GM19193 (cell line): ENCODE data around the gene HSP90AB1.

ENCODE experiments used
- POLR2A ChIP-seq: IDR thresholded peaks from 4 replicates; pipeline ENCODE4 v1.6.1; 2011; ENCODE audit not compliant: insufficient read depth, insufficient read length; ENCODE audit errors: extremely low read depth

HSP90AB1 gene

DNA sequence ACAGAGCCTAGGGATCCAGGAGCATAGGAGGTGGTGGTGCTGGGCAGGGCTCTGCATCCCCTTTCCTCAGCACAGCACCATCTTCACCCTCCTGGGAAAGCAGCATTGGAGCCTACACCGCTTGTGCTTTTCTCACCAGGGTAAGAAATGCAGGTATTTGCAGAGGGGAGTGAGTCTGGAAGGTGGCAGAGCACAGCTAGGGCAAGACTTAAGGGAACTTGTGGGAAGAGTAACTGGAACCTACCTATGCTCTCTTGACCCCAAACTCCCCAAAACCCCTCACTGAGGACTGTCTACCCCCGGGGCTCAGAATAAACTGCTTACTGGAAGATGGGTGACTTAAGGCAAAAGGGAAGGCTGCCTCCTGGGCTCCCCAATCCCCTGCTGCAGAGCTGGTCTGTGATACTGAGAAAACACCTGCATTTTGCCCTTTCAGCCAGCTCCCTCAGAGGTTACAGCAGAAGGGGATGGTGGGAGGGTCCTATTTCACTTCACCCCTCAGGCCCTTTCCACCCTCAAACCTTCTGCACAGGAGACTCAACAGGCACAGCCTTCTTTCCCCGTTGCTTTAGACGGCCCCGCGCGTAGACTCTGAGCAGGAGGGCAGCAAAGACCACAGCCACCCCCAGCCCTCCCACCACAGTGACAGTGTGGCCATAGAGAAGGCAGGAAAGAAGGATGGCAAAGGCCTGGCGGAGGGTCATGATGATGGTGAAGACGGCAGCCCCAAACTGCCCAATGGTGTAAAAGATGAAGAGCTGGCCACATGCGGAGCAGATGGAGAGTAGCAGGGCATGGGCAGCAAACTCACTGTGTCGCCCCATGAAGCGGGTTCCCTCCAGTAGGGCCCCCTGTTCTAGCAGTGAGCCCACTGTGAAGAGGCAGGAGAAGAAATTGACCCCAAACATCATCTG is 7.5 kb downstream of the HSP90AB1 start:
- no peak for TF ChIP-seq POLR2A

GRCh38 chr6:44255105-44255808 is 8.4 kb downstream of the HSP90AB1 start:
- peak; percentile 65 for TF ChIP-seq POLR2A

- no peak for TF ChIP-seq POLR2A
These were observed 9.2 kb downstream of the HSP90AB1 start for GRCh38 chr6:44255871-44256774.

DNA sequence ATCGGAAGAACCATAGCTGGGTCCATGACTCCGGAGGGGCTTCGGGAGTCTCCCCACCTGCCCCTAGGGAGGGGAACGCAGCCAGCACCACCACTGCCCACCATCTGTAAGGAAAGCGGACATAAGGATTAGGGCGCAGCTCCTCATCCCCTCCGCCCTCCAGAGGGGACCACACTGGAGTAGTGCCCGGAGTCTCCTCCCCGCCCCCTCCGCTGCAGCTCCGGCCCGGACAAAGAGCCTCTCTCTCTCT is 9.8 kb downstream of the HSP90AB1 start:
- TF ChIP-seq POLR2A: no peak

DNA sequence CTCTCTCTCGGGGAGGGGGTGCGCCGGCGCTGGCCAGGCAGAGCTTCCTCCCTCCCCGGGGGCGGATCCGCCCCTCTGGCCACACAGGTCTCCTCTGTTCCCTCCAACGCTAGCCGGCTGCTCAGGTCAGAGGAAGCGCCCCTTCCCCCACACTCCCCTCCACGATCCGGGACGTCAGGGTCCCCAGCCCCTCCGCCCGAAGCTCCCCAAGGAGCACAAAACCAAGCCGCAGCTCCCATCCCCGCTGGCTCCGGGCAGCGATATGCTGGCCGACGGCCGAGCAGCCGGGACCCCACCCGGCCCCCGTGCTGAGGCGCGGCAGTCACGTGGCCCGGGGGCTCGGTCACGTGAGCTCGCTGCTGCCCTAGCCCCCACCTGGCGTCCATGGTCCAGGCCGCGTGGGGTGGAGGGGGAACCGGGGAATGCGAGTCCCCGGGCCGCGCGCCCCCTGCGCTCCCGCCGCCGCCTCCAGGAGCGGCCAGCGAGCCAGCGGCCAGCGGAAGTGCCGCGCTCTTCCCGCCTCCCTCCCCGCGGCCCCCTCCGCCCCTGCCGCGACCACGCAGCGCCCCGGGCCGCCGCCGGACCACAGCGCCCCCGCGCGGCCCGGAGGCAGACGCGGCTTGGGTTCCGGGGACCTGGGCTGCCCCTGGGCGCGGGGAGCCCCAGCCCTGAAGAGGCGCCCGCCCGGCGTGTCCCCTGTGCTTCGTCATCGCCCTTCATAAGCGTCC is 10.3 kb downstream of the HSP90AB1 start, which contains the start of gene SLC35B2:
TSS of gene SLC35B2 (minus strand) at position 504 of the 728 bp plus-strand sequence. CDS start at position 386, 118 bp downstream.
- peak; percentile 74 for TF ChIP-seq POLR2A

DNA sequence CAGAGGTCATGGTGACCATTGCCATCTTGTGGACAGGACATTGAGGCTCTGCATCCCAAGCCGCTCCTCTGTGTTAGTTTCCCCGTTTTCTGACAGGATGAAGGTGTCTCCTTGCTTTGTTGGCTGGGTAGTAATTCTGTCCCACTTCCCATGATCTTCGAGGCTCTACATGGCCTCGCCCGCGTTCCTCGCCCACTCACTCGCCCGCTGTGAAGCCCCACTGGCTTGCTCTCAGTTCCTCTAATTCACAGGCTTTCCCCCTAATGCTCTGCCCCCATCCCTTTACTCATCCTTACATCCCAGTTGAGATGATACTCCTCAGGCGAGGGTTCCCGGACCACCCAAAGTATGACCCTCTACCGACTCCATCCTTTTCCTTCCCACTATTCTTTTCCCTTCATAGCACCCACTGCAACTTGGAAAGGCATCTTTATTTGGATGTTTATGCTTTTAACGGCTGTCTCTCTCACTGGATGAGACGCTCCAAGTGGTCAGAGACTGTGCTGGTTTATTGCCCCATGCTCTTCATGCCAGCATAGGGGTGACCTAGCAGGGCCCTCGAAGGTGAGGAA is 10.9 kb downstream of the HSP90AB1 start:
- no peak for TF ChIP-seq POLR2A

DNA sequence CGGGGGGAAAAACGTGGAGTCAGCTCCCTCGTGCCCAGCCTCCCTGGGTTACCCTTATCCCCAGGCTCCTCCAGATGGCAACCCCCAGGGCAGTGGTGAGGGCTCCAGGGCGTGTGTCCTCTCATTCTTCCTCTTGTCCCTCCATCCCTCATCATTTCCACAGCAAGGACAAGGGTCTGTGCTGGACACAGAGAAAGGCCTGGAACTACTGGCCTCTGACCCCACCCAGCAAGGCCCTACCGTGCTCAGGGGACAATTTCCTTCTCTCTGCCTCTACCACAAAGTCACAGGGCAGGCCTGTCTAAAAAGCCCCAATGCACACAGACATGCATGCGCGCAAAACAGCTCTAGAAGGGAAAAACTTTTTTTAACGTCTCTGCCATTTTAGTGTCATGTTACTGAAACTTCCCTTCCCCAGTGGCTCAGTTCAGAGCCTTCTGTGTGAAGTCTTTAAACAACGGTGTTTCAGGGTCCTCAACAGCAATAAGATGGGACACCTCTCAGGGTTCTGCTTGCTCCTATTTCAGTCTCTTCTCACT is 11.5 kb downstream of the HSP90AB1 start:
- no peak for TF ChIP-seq POLR2A

GRCh38 chr6:44258921-44259320 is 12.0 kb downstream of the HSP90AB1 start:
- no peak for TF ChIP-seq POLR2A

- TF ChIP-seq POLR2A: no peak
These were observed 13.1 kb downstream of the HSP90AB1 start for GRCh38 chr6:44260011-44260410.

- TF ChIP-seq POLR2A: peak; percentile 39
These were observed 13.8 kb downstream of the HSP90AB1 start for GRCh38 chr6:44260451-44261297.

DNA sequence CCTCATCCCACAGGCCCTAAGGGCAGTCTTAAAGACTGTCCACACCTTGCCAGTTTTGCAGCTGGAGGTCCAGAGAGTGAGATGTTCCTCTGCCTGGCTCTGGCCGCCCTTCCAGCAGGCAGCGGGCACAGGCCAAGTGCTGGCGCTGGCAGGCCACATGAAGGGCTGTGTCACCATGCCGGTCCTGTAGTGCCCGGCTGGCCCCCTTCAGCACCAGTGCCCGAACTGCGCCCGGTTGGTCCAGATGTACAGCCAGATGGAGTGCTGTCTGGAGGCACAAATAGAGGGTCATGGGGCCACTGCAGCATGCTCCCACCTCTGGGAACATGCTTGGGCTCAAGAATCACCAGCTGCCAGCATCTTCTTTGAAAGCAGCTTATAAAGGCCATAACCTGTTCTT is 14.7 kb downstream of the HSP90AB1 start:
- peak; percentile 4 for TF ChIP-seq POLR2A

GRCh38 chr6:44262467-44263353 is 15.8 kb downstream of the HSP90AB1 start:
- TF ChIP-seq POLR2A: peak; percentile 28

DNA sequence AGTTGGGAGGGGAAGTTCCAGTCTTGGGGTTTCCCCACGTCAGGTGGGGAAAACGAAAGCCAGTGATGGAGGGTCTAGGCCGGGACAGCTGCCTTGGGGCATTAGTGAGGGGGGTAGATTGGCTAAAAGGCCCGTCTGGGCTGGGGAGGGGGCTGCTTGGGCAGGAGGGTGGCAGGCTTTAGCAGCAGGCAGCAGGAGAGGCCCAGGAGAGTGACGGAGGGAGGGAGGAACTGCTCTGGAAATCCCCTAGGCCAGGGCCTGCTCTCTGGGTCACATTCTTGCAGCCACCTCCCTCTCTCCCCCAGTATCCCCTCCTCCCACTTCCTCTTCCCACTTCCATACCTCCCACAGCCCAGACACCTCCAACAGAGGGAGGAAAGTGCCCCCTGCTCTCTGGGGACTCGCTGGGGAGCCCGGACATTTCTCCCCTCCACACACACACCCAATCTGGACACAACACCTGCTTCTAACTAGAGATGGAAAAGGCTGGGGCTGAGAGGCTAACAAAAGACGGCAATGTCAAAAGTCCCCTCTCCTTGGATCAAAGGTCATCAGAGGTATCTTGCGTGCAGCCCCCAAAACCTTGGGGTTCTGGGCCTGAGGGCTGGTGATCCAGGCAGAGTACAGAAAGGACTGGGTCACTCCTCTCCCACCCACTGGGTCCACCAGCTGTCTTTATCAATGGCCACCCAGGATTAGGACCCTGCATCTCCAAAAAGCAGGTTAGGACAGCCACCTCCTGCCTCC is 16.6 kb downstream of the HSP90AB1 start:
- peak; percentile 61 for TF ChIP-seq POLR2A
